BE2C (cell line): Measurements from ENCODE around the gene BCAR3. TPM values are rescaled to one million over a fixed set of nuclear protein-coding genes. Genes with fewer than 3 reads are reported as not detected.

Source experiments
- DNase-seq: peaks from one replicate; pipeline ENCODE4 v3.0.0-alpha.2; 2020
- H3K27me3 ChIP-seq: fragments of 250-450 bp; sonication (Bioruptor Pico); 2 replicates; pipeline ENCODE4 v1.5.1; 2020; ENCODE audit warnings: mild to moderate bottlenecking
- H3K36me3 ChIP-seq: fragments of 250-450 bp; sonication (Bioruptor Pico); 2 replicates; pipeline ENCODE4 v1.5.1; 2020; ENCODE audit warnings: mild to moderate bottlenecking
- H3K4me1 ChIP-seq: fragments of 250-450 bp; sonication (Bioruptor Pico); 2 replicates; pipeline ENCODE4 v1.5.1; 2020
- H3K4me3 ChIP-seq: 2 replicates; pipeline ENCODE4 v1.5.1; 2011; ENCODE audit warnings: low read depth, low read length
- H3K9me3 ChIP-seq: fragments of 250-450 bp; sonication (Bioruptor Pico); 2 replicates; pipeline ENCODE4 v1.5.1; 2020
- polyA plus RNA-seq: library from polyadenylated mRNA; unstranded; fragments of >200 nt; gene quantifications from one replicate; pipeline ENCODE4 v1.2.1, GENCODE V29; 2012; ENCODE audit warnings: low read depth, missing spikeins; ENCODE audit not compliant: insufficient read length, insufficient read depth
- TF ChIP-seq, protein P1 (sequence below): IDR thresholded peaks from 2 replicates; pipeline ENCODE4 v1.5.1; 2012; ENCODE audit warnings: mild to moderate bottlenecking, low read depth, low read length

The BCAR3 gene
- 95.5 TPM for polyA plus RNA-seq

DNA sequence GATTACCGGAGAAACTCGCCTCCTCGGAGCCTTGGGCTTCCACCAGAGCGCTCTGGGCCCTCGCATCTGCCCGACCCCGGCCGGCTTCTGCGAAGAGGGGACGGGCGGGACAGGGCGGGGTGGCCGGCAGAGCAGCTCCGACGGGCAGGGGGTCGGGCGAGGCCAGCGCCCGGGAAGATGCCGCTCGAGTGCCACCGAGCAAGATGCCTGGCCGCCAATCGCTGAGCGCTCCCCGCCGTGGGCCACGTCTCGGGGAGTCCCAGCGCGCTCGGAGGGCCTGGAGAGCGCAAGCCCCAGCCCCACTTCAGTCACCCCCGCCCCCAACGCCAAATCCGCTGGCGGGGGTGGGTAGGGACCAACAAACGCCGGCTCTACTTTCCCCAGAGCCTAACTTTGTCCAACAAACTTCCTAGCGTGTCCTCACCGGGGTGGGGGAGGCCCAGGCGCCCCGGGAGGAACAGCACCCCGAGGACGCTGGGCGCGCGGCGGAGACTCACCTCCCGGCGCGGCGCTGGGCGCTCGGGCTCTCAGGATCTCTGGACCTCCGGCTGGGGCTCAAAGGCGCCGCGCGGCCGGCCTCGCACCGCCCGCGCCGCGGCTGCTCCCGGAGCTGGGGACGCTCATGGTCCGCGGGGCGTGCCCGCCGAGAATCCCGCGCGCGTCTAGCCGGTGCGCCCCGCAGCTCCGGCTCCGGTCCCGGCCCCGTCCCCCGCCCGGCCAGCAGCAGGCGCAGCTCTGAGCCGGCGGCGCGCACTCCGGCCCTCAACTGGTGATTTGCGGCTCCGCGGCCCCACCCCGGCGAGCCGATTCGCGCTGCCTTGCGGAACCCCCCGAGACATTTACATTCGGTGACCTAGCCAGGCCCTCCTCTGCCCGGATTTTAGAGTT lies at the start of gene BCAR3:
TSS of gene BCAR3 (minus strand) at position 737 of the 888 bp plus-strand sequence. CDS start 6,907 bp downstream, outside the sequence.
- peaks cover 8% of the 10 kb centered on the region; the same call in 1 of the 2 replicates for H3K36me3 ChIP-seq
- no peaks in the 10 kb centered on the region for H3K27me3 ChIP-seq
- TF ChIP-seq, protein P1, sequence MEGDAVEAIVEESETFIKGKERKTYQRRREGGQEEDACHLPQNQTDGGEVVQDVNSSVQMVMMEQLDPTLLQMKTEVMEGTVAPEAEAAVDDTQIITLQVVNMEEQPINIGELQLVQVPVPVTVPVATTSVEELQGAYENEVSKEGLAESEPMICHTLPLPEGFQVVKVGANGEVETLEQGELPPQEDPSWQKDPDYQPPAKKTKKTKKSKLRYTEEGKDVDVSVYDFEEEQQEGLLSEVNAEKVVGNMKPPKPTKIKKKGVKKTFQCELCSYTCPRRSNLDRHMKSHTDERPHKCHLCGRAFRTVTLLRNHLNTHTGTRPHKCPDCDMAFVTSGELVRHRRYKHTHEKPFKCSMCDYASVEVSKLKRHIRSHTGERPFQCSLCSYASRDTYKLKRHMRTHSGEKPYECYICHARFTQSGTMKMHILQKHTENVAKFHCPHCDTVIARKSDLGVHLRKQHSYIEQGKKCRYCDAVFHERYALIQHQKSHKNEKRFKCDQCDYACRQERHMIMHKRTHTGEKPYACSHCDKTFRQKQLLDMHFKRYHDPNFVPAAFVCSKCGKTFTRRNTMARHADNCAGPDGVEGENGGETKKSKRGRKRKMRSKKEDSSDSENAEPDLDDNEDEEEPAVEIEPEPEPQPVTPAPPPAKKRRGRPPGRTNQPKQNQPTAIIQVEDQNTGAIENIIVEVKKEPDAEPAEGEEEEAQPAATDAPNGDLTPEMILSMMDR, result 0 out of 2 replicates have a peak, but pooled peaks have one; percentile 3
- no peaks in the 10 kb centered on the region for H3K9me3 ChIP-seq
- peak within 1 kb of the TSS; percentile 83 for H3K4me3 ChIP-seq
- peaks cover 15% of the 10 kb centered on the region for H3K4me1 ChIP-seq
- DNase-seq, result peak; percentile 70

DNA sequence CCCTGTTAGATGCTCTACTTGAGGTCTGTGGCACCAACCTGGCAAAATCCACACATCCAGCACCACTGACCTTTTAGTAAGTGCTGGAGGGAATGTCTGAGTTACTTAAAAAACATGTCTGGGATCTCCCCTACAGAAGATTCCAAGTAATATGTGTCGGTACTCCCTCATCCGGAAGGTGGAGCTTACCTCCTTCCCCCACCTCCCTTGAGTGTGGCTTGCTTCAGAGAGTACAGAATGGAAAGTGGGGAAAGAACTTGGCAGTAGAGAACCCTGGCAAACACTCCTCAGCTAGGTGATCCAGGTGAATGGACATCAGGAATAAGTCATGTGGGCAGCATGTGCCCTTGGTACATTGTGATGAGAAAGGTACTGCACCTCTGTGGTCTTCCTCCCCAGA lies 49.0 kb upstream of the BCAR3 start:
- no peaks in the 10 kb centered on the region for H3K4me1 ChIP-seq
- no peaks in the 10 kb centered on the region for H3K9me3 ChIP-seq
- H3K36me3 ChIP-seq, result no peaks in the 10 kb centered on the region
- H3K27me3 ChIP-seq, result no peaks in the 10 kb centered on the region
- TF ChIP-seq, protein P1, result no peak
- no peak overlapping the region for H3K4me3 ChIP-seq
- DNase-seq, result no peak

DNA sequence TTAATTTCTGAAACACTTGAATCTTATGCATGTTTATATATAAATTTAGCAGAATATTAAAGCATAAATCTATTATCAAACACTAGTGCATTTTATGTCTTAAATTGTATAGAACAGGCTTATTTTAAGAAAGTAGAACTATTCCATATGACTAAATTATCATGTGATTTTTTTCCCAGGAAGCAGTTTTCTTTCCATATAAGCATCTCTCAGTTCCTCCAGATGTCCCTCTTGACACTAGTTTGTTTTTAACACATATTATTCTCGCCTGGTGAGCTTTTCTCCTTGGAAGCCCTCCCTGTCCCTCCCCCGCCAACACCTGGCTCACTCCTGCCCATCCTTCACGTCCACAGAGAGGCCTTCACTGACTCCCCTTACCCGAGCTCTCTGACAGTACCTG lies 48.3 kb upstream of the BCAR3 start:
- no peak for DNase-seq
- no peaks in the 10 kb centered on the region for H3K27me3 ChIP-seq
- H3K4me1 ChIP-seq, result no peaks in the 10 kb centered on the region
- no peaks in the 10 kb centered on the region for H3K36me3 ChIP-seq
- no peaks in the 10 kb centered on the region for H3K9me3 ChIP-seq
- no peak overlapping the region for H3K4me3 ChIP-seq
- TF ChIP-seq, protein P1, result no peak

DNA sequence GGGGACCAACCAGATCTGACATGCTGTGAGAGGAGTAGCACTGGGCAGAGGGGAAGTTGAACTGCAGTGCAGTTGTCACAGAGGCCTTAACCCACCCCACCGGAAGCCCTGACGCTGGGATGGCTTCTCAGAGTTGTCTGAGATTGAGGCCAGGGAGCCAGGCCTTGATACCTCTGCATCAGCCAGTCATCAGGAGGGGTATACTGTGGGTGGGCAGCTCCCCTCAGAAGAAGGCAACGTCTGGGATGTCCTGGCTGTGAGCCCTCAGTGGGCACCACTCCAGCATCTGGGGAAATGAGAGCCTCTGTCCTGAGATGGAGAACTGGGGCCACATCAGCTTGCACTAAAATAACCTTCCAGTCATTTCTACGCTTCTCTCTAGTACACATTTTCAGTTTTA lies 47.9 kb upstream of the BCAR3 start:
- Histone ChIP-seq H3K4me1 (no peaks in the 10 kb centered on the region), H3K4me3 (no peak overlapping the region), H3K9me3 (no peaks in the 10 kb centered on the region), H3K27me3 (no peaks in the 10 kb centered on the region), H3K36me3 (no peaks in the 10 kb centered on the region)
- no peak for DNase-seq
- TF ChIP-seq, protein P1, result no peak

DNA sequence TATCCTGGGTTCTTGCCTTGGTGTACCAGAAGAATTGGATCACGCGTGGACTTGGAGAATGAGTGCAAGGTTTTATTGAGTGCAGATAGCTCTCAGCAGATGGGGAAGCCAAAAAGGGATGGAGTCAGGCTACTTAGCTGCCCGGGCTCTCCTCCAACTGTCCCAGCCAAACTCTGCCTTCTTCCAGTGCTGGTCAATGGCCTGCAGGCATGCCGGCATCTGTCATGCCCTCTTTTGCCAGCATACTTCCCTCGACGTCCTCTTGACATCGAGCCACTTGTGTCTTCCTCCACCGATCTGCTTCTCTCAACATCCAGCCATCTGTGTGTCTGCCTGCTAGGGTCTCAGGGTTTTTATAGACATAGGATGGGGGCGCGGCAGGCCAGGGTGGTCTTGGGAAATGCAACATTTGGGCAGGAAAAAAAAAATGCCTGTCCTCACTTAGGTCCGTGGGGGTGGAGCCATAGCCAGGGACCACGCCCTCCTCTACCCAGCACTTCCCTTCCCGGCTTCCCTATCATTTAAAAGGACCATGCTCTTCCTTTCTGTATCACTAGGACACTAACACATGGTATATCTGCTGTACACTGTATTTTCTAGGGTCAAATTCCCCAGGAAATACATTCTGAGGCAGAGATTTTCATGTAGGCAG lies 47.0 kb upstream of the BCAR3 start:
- no peak overlapping the region for H3K4me3 ChIP-seq
- H3K9me3 ChIP-seq, result no peaks in the 10 kb centered on the region
- H3K36me3 ChIP-seq, result no peaks in the 10 kb centered on the region
- no peak for DNase-seq
- TF ChIP-seq, protein P1, result no peak
- H3K27me3 ChIP-seq, result no peaks in the 10 kb centered on the region
- H3K4me1 ChIP-seq, result no peaks in the 10 kb centered on the region
